Loucy (cell line): ENCODE measurements around the gene ADGRL2.

ENCODE experiments used
- H2AFZ ChIP-seq: fragments of 200-600 bp; sonication (generic); 2 replicates; pipeline ENCODE4 v1.6.0; 2016; ENCODE audit warnings: antibody characterized with exemption, mild to moderate bottlenecking, low read length, moderate library complexity
- H3F3A ChIP-seq: fragments of 200-600 bp; 2 replicates; pipeline ENCODE4 v1.6.0; 2016; ENCODE audit warnings: antibody characterized with exemption, low read depth, mild to moderate bottlenecking
- H3K27me3 ChIP-seq: fragments of 200-600 bp; sonication (generic); 2 replicates; pipeline ENCODE4 v1.6.1; 2014; ENCODE audit warnings: low read length, mild to moderate bottlenecking; ENCODE audit not compliant: insufficient read depth, poor library complexity, severe bottlenecking
- H3K36me3 ChIP-seq: fragments of 200-600 bp; sonication (generic); 2 replicates; pipeline ENCODE4 v1.6.1; 2016; ENCODE audit warnings: low read length; ENCODE audit not compliant: insufficient read depth
- H3K4me1 ChIP-seq: fragments of 200-600 bp; sonication (generic); 2 replicates; pipeline ENCODE4 v1.5.1; 2014; ENCODE audit warnings: low read length, mild to moderate bottlenecking; ENCODE audit not compliant: insufficient read depth, poor library complexity, severe bottlenecking
- H3K4me2 ChIP-seq: fragments of 200-600 bp; sonication (generic); 2 replicates; pipeline ENCODE4 v1.6.0; 2014; ENCODE audit warnings: antibody characterized with exemption, low read length, low read depth, mild to moderate bottlenecking; ENCODE audit not compliant: poor library complexity, severe bottlenecking
- H3K4me3 ChIP-seq: fragments of 200-600 bp; sonication (generic); 2 replicates; pipeline ENCODE4 v1.5.1; 2014; ENCODE audit warnings: low read length, mild to moderate bottlenecking, mixed read lengths; ENCODE audit not compliant: poor library complexity, severe bottlenecking
- H3K79me2 ChIP-seq: fragments of 200-600 bp; sonication (generic); 2 replicates; pipeline ENCODE4 v1.6.1; 2014; ENCODE audit warnings: low read length; ENCODE audit not compliant: insufficient read depth
- H3K9ac ChIP-seq: fragments of 200-600 bp; sonication (generic); 2 replicates; pipeline ENCODE4 v1.6.0; 2014; ENCODE audit warnings: mild to moderate bottlenecking, low read depth, low read length, moderate library complexity; ENCODE audit not compliant: poor library complexity, severe bottlenecking
- H3K9me2 ChIP-seq: fragments of 200-600 bp; sonication (generic); replicated peaks from 2 replicates; pipeline ENCODE4 v1.6.1; 2016; ENCODE audit warnings: low read depth, low read length, mixed read lengths
- H3K9me3 ChIP-seq: fragments of 200-600 bp; sonication (generic); 2 replicates; pipeline ENCODE4 v1.6.1; 2014; ENCODE audit warnings: mild to moderate bottlenecking, antibody characterized with exemption, low read length, low read depth; ENCODE audit not compliant: insufficient read depth
- H4K20me1 ChIP-seq: fragments of 200-600 bp; sonication (generic); 2 replicates; pipeline ENCODE4 v1.6.0; 2014; ENCODE audit warnings: antibody characterized with exemption, low read length, mild to moderate bottlenecking; ENCODE audit not compliant: insufficient read depth, poor library complexity, severe bottlenecking
- CTCF ChIP-seq: fragments of 200-600 bp; sonication (generic); conservative IDR thresholded peaks from 2 replicates; pipeline ENCODE4 v1.5.1; 2014; ENCODE audit warnings: mild to moderate bottlenecking, antibody characterized with exemption, low read length
- EZH2phosphoT487 ChIP-seq: fragments of 200-600 bp; IDR thresholded peaks from 2 replicates; pipeline ENCODE4 v1.6.1; 2018; ENCODE audit warnings: antibody characterized with exemption, mild to moderate bottlenecking, moderate library complexity, borderline replicate concordance

The ADGRL2 gene

GRCh38 chr1:81823082-81823481 is 22.3 kb downstream of the ADGRL2 start:
- H3K36me3 ChIP-seq: no peaks in the 10 kb centered on the region
- no peaks in the 10 kb centered on the region for H3K79me2 ChIP-seq
- no peak for TF ChIP-seq EZH2phosphoT487
- no peak for TF ChIP-seq CTCF
- H3F3A ChIP-seq: no peaks in the 10 kb centered on the region
- H3K9ac ChIP-seq: no peak overlapping the region
- H3K9me3 ChIP-seq: no peaks in the 10 kb centered on the region
- no peaks in the 10 kb centered on the region for H3K4me1 ChIP-seq
- H3K9me2 ChIP-seq: no peaks in the 10 kb centered on the region
- no peak overlapping the region for H3K4me3 ChIP-seq
- H3K27me3 ChIP-seq: no peaks in the 10 kb centered on the region
- H2AFZ ChIP-seq: no peak overlapping the region
- no peak overlapping the region for H3K4me2 ChIP-seq
- H4K20me1 ChIP-seq: no peaks in the 10 kb centered on the region

DNA sequence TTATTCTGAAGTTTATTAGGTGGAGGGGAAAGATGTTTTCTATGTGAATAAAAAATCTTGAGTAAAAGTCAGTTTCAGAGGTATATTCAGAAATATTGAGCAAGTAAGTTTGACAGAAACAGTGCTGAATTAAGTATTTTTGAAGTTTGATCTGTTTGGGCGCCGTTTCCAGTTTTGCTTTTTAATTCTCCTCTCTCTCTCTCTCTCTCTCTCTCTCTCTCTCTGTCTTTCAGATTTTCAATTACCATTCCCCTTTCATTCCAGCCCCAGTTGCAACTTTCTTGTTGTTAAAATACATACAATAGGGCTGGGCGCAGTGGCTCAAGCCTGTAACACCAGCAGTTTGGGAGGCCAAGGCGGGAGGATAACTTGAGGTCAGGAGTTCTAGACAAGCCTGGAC is 24.0 kb downstream of the ADGRL2 start:
- Histone ChIP-seq H3K4me2 (no peak overlapping the region), H2AFZ (no peak overlapping the region), H3K4me3 (no peak overlapping the region), H3F3A (no peaks in the 10 kb centered on the region), H3K36me3 (no peaks in the 10 kb centered on the region), H3K9ac (no peak overlapping the region), H3K9me3 (no peaks in the 10 kb centered on the region), H3K4me1 (no peaks in the 10 kb centered on the region), H4K20me1 (no peaks in the 10 kb centered on the region), H3K79me2 (no peaks in the 10 kb centered on the region), H3K9me2 (no peaks in the 10 kb centered on the region), H3K27me3 (no peaks in the 10 kb centered on the region)
- no peak for TF ChIP-seq EZH2phosphoT487
- TF ChIP-seq CTCF: no peak

DNA sequence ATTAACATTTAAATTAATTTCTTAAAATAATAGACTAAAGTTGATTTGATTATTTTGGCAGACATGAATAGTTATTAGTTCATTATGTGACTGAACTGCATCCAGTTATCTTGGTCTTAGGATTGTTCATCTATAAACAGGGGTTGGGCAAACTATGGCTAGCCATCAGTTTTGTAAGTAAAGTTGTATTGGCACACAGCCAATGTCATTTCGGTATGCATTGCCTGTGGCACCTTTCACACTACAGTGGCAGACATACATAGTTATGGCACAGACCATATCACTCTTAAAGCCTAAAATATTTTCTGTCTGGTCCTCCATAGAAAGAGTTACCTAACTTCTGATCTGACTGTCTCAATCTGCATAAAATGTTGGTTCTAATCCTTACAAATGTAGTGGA is 27.2 kb downstream of the ADGRL2 start:
- no peak overlapping the region for H3K4me2 ChIP-seq
- H3K27me3 ChIP-seq: no peaks in the 10 kb centered on the region
- no peak overlapping the region for H3K9ac ChIP-seq
- H2AFZ ChIP-seq: no peak overlapping the region
- H3K9me3 ChIP-seq: no peaks in the 10 kb centered on the region
- no peak overlapping the region for H3K4me3 ChIP-seq
- no peaks in the 10 kb centered on the region for H4K20me1 ChIP-seq
- H3K79me2 ChIP-seq: no peaks in the 10 kb centered on the region
- no peaks in the 10 kb centered on the region for H3F3A ChIP-seq
- no peaks in the 10 kb centered on the region for H3K4me1 ChIP-seq
- no peak for TF ChIP-seq EZH2phosphoT487
- TF ChIP-seq CTCF: no peak
- no peaks in the 10 kb centered on the region for H3K36me3 ChIP-seq
- H3K9me2 ChIP-seq: no peaks in the 10 kb centered on the region
